GM23248 (cell line): ENCODE data around the gene TAB2.

Experiments
- EZH2 ChIP-seq: fragments of 200-600 bp; sonication (generic); IDR thresholded peaks from 2 replicates; pipeline ENCODE4 v1.6.1; 2018; ENCODE audit warnings: antibody characterized with exemption, mild to moderate bottlenecking; ENCODE audit not compliant: insufficient read depth, poor library complexity, severe bottlenecking
- EZH2phosphoT487 ChIP-seq: fragments of 200-600 bp; sonication (generic); IDR thresholded peaks from 2 replicates; pipeline ENCODE4 v1.6.1; 2018; ENCODE audit warnings: antibody characterized with exemption, moderate library complexity, mild to moderate bottlenecking, low read depth; ENCODE audit not compliant: insufficient read depth

GRCh38 chr6:149360536-149360935 is 43.0 kb downstream of the TAB2 start:
- TF ChIP-seq EZH2 (no peak), EZH2phosphoT487 (no peak)
